Endothelial cell of umbilical vein (primary cell): Measurements from ENCODE around the gene TICAM2.

Experiments
- EZH2 ChIP-seq: IDR thresholded peaks from 2 replicates; pipeline ENCODE4 v1.6.1; 2012; ENCODE audit warnings: borderline replicate concordance, low read depth, mild to moderate bottlenecking, moderate library complexity, low read length, inconsistent platforms; ENCODE audit not compliant: severe bottlenecking
- FOS ChIP-seq: IDR thresholded peaks from 2 replicates; pipeline ENCODE4 v1.6.1; 2011; ENCODE audit warnings: mild to moderate bottlenecking, low read length, moderate library complexity, borderline replicate concordance; ENCODE audit not compliant: insufficient read depth
- POLR2A ChIP-seq: IDR thresholded peaks from 2 replicates; pipeline ENCODE4 v1.6.1; 2012; ENCODE audit warnings: low read depth, mild to moderate bottlenecking, control low read depth, low read length
- POLR2AphosphoS5 ChIP-seq: IDR thresholded peaks from 2 replicates; pipeline ENCODE4 v1.6.1; 2012; ENCODE audit warnings: low read depth, mild to moderate bottlenecking, control low read depth, low read length, moderate library complexity; ENCODE audit not compliant: insufficient read depth
- TF ChIP-seq, protein P1 (sequence below), 2 donors: IDR thresholded peaks; 1 replicate in 1 of 2; 2 replicates in 1 of 2; pipeline ENCODE4 v1.5.1; 2011; ENCODE audit warnings: low read length in 2 of 2, mild to moderate bottlenecking in 2 of 2, moderate library complexity in 2 of 2, control low read depth in 1 of 2, inconsistent platforms in 1 of 2, low read depth in 1 of 2; ENCODE audit not compliant: insufficient read depth in 1 of 2; ENCODE audit errors: extremely low read depth in 1 of 2

DNA sequence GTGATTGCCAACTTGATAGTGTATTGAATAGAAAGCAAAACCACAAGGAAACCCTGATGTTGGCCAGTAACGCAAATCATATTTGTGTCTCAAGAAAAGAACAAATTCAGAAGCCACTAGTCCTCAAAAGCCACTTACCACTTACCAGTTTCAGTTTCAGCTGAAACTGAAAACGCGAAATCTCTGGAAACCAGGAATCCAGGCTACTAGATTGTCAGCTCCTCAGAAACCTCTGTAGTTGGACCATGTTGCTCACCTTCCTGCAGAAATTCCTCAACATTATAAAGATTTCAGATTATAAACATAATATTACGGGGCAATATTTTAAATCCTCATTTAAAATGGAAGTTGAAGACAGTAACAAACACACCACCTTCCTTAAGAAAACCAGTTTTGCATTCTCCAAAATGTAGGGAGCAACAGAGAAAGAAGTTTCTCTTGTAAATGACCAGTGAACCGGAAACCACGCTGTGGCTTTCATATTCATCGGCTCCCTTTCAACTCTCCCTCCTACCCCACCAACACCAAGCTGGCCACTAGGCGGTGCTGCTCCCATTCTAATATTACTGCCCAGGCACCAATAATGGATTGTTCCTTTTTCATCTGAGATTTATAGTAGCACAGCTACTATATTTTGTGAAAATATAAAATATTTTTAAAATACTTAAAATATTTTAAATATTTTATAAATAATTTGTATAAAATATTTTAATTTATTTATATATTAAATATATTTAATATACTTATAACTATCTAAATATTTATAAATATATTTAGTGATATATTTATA lies 32.3 kb upstream of the TICAM2 start:
- TF ChIP-seq, protein P1, sequence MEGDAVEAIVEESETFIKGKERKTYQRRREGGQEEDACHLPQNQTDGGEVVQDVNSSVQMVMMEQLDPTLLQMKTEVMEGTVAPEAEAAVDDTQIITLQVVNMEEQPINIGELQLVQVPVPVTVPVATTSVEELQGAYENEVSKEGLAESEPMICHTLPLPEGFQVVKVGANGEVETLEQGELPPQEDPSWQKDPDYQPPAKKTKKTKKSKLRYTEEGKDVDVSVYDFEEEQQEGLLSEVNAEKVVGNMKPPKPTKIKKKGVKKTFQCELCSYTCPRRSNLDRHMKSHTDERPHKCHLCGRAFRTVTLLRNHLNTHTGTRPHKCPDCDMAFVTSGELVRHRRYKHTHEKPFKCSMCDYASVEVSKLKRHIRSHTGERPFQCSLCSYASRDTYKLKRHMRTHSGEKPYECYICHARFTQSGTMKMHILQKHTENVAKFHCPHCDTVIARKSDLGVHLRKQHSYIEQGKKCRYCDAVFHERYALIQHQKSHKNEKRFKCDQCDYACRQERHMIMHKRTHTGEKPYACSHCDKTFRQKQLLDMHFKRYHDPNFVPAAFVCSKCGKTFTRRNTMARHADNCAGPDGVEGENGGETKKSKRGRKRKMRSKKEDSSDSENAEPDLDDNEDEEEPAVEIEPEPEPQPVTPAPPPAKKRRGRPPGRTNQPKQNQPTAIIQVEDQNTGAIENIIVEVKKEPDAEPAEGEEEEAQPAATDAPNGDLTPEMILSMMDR (IDR thresholded peaks at IDR 0.05; ENCODE audit: extremely low read depth in 1 of 2, insufficient read depth in 1 of 2, low read depth in 1 of 2, low read length in 2 of 2), result peak; percentile 75 to 89
- no peak for TF ChIP-seq POLR2A
- no peak for TF ChIP-seq POLR2AphosphoS5
- peak; percentile 6 for TF ChIP-seq FOS
- TF ChIP-seq EZH2, result no peak
